ENCODE measurements around the gene ASXL1. TPM values are rescaled to one million over a fixed set of nuclear protein-coding genes. Genes with fewer than 3 reads are reported as not detected.

Gene ASXL1
- total and polyA plus RNA-seq, 8 donors = 32.9 to 57.7 (median 38.0) TPM

DNA sequence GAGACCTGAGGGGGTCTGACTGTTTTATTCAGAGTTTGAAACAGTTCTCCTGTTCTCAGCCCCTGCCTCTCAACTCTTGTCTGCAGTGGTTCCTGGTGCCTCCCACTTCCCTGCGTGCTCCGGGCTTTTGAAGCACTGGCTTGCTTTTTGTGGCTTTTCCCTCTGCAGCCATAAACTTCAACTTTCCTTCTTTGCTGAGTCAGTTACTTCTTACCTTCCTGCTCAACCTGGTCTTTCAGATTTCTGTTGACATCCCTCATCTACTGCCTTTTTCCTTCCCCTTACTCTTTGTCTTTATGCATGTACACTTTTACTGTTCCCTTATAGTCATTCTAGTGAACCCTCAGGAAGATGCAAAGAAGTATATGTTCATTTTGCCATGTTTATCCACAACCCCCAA, 57.4 kb downstream of the ASXL1 start:
- TF ChIP-seq, protein P1, sequence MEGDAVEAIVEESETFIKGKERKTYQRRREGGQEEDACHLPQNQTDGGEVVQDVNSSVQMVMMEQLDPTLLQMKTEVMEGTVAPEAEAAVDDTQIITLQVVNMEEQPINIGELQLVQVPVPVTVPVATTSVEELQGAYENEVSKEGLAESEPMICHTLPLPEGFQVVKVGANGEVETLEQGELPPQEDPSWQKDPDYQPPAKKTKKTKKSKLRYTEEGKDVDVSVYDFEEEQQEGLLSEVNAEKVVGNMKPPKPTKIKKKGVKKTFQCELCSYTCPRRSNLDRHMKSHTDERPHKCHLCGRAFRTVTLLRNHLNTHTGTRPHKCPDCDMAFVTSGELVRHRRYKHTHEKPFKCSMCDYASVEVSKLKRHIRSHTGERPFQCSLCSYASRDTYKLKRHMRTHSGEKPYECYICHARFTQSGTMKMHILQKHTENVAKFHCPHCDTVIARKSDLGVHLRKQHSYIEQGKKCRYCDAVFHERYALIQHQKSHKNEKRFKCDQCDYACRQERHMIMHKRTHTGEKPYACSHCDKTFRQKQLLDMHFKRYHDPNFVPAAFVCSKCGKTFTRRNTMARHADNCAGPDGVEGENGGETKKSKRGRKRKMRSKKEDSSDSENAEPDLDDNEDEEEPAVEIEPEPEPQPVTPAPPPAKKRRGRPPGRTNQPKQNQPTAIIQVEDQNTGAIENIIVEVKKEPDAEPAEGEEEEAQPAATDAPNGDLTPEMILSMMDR (IDR thresholded peaks at IDR 0.05) = no peak
- intact Hi-C loops (cut with DNase I) = no loop called here

DNA sequence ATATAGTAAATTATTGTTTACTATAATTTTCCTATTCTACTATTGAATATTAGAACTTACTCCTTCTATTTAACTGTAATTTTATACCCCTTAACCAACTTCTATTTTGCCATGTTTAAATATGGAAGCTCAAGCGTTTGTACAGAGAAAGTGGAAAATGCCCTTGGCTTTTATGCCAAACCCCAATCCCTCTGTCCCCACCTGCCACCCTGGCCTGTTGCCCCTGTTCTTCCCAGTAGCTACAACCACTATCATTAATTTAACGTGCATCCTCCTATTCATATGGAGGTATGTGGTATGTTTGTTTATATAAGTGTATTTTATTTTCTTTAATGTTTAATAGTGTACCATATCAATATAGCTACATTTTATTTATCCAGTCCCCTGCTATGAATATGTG, 58.1 kb downstream of the ASXL1 start:
- intact Hi-C loops (cut with DNase I) = no loop called here
- no peak overlapping the region for H3K27ac ChIP-seq
- no peaks in the 10 kb centered on the region for H3K9me3 ChIP-seq
- H3K4me3 ChIP-seq = no peak overlapping the region
- FAIRE-seq (no peak), DNase-seq (no peak), ATAC-seq (no peak)
- TF ChIP-seq, protein P1 (IDR thresholded peaks at IDR 0.05) = no peak
- WGBS, 2 donors = 59 to 64% methylated on average over 2 of the region's 2 CpGs
- H3K36me3 ChIP-seq = no peaks in the 10 kb centered on the region
- no peaks in the 10 kb centered on the region for H3K27me3 ChIP-seq
- no peaks in the 10 kb centered on the region for H3K4me1 ChIP-seq

More for the DNA sequence above, 57.4 kb downstream of the ASXL1 start:
- ATAC-seq (no peak), DNase-seq (no peak), FAIRE-seq (no peak)
- Histone ChIP-seq H3K9me3 (no peaks in the 10 kb centered on the region), H3K4me3 (no peak overlapping the region), H3K27ac (no peak overlapping the region), H3K27me3 (no peaks in the 10 kb centered on the region), H3K4me1 (no peaks in the 10 kb centered on the region), H3K36me3 (no peaks in the 10 kb centered on the region)
- 84 to 87% methylated on average over 2 of the region's 2 CpGs for WGBS, 2 donors

DNA sequence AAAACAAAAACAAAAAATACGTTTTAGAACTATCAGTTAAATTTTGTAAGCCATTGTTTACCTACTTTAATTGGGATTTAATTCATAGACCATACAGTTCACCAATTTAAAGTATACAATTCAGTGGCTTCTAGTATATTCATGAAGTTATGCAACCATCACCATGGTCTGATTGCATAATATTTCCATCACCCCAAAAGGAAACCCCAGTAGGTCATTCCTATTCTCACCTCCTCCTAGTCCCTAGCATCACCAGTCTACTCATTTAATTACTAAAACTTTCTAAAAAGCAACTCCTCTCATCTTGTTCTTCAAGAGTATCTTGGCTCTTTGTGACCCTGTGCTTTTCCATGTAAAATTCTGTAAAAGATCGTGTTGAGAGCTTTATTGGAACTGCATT, 60.2 kb downstream of the ASXL1 start:
- Histone ChIP-seq H3K36me3 (no peaks in the 10 kb centered on the region), H3K9me3 (no peaks in the 10 kb centered on the region), H3K27ac (no peak overlapping the region), H3K27me3 (no peaks in the 10 kb centered on the region), H3K4me1 (no peaks in the 10 kb centered on the region), H3K4me3 (no peak overlapping the region)
- ATAC-seq (no peak), DNase-seq (no peak), FAIRE-seq (no peak)
- 89 to 96% methylated on average over 2 of the region's 2 CpGs for WGBS, 2 donors
- TF ChIP-seq, protein P1 (IDR thresholded peaks at IDR 0.05) = no peak
- intact Hi-C loops (cut with DNase I) = no loop called here

DNA sequence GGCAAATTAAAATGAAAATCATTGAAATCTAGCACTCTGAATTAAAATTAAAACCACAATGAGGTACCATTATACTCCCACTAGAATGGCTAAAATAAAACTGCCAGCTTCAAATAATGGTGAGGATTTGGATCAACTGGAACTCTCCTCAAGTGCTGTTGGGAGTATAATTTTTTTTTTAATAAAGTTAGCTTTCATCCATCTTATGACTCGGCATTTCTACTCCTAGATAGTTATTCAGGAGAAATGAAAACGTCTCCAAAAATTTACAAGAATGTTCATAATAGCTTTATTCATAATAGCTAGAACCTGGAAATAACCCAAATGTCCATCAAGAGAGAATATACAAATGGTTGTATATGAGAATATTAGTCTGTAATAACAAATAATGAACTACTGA, 63.2 kb downstream of the ASXL1 start:
- ATAC-seq (no peak), FAIRE-seq (no peak), DNase-seq (no peak)
- H3K9me3 ChIP-seq = no peaks in the 10 kb centered on the region
- H3K4me1 ChIP-seq = no peaks in the 10 kb centered on the region
- H3K27ac ChIP-seq = no peak overlapping the region
- H3K4me3 ChIP-seq = no peak overlapping the region
- intact Hi-C loops (cut with DNase I) = no loop called here
- no peaks in the 10 kb centered on the region for H3K36me3 ChIP-seq
- no peaks in the 10 kb centered on the region for H3K27me3 ChIP-seq
- 42 to 62% methylated on average over 2 of the region's 2 CpGs for WGBS, 2 donors
- TF ChIP-seq, protein P1 (IDR thresholded peaks at IDR 0.05) = no peak

DNA sequence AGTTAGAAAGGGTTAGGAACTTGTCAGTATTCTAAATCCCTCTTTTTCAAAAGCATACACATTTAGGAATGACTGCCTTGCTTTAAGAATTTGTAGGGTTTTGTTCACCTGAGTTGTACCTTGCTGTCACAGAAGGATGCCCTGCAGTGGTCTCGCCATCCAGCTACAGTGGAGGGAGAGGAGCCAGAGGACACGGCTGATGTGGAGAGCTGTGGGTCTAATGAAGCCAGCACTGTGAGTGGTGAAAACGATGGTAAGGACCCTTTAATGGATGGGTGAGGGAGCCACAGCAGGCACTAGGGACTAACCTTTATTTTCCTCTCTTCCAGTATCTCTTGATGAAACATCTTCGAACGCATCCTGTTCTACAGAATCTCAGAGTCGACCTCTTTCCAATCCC, 69.9 kb downstream of the ASXL1 start:
- no peak overlapping the region for H3K4me3 ChIP-seq
- 90 to 93% methylated on average over 6 of the region's 6 CpGs for WGBS, 2 donors
- TF ChIP-seq, protein P1 (IDR thresholded peaks at IDR 0.05) = no peak
- no peak for ATAC-seq
- H3K4me1 ChIP-seq = peaks cover 0 to 6% (median 4%) of the 10 kb centered on the region in 3 donors
- intact Hi-C loops (cut with DNase I) = no loop called here
- H3K36me3 ChIP-seq = peaks cover 4 to 41% (median 15%) of the 10 kb centered on the region in 3 donors
- no peaks in the 10 kb centered on the region for H3K9me3 ChIP-seq
- DNase-seq = no peak
- FAIRE-seq = no peak
- H3K27ac ChIP-seq = no peak overlapping the region
- no peaks in the 10 kb centered on the region for H3K27me3 ChIP-seq

Measured in pancreas (tissue), 10 donors.